ENCODE results near the gene PDIA6. TPM values are rescaled to one million over a fixed set of nuclear protein-coding genes. Genes with fewer than 3 reads are reported as not detected.

PDIA6 gene
- total RNA-seq, 6 experiments from 2014 or later: 141 to 232 (median 191) TPM

- no peak overlapping the region for H3K27ac ChIP-seq
- H3K36me3 ChIP-seq: no peaks in the 10 kb centered on the region
- no peaks in the 10 kb centered on the region for H3K27me3 ChIP-seq
- WGBS (ENCODE audit: insufficient coverage, low coverage, low lambda C conversion rate, missing lambda C conversion rate): 64% methylated on average over 6 of the region's 7 CpGs
- H3K4me1 ChIP-seq: no peaks in the 10 kb centered on the region
- H3K9me3 ChIP-seq: no peaks in the 10 kb centered on the region
- no peak overlapping the region for H3K4me3 ChIP-seq
- intact Hi-C loops (cut with DNase I): no loop called here
- DNase-seq (no peak), ATAC-seq (no peak)
- TF ChIP-seq POLR2A (IDR thresholded peaks at IDR 0.05) (no peak), CTCF (IDR thresholded peaks at IDR 0.05) (no peak)
These were observed 57.0 kb downstream of the PDIA6 start for GRCh38 chr2:10755621-10756020.

- H3K27ac ChIP-seq: no peak overlapping the region
- no peaks in the 10 kb centered on the region for H3K27me3 ChIP-seq
- TF ChIP-seq POLR2A (IDR thresholded peaks at IDR 0.05) (no peak), CTCF (IDR thresholded peaks at IDR 0.05) (no peak)
- H3K36me3 ChIP-seq: no peaks in the 10 kb centered on the region
- H3K9me3 ChIP-seq: no peaks in the 10 kb centered on the region
- H3K4me3 ChIP-seq: no peak overlapping the region
- WGBS (ENCODE audit: insufficient coverage, low coverage, low lambda C conversion rate, missing lambda C conversion rate): 94% methylated on average over 6 of the region's 8 CpGs
- DNase-seq: no peak
- ATAC-seq: no peak
- no peaks in the 10 kb centered on the region for H3K4me1 ChIP-seq
- intact Hi-C loops (cut with DNase I): no loop called here
These were observed 58.7 kb downstream of the PDIA6 start for GRCh38 chr2:10753876-10754275.

- ATAC-seq (no peak), DNase-seq (no peak)
- TF ChIP-seq POLR2A (IDR thresholded peaks at IDR 0.05) (no peak), CTCF (IDR thresholded peaks at IDR 0.05) (no peak)
- Histone ChIP-seq H3K36me3 (no peaks in the 10 kb centered on the region), H3K27ac (no peak overlapping the region), H3K9me3 (no peaks in the 10 kb centered on the region), H3K4me1 (no peaks in the 10 kb centered on the region), H3K27me3 (no peaks in the 10 kb centered on the region), H3K4me3 (no peak overlapping the region)
- 77% methylated on average over 7 of the region's 7 CpGs for WGBS (ENCODE audit: insufficient coverage, low coverage, low lambda C conversion rate, missing lambda C conversion rate)
- intact Hi-C loops (cut with DNase I): no loop called here
These were observed 59.4 kb downstream of the PDIA6 start for GRCh38 chr2:10753156-10753555.

- no peaks in the 10 kb centered on the region for H3K36me3 ChIP-seq
- no peaks in the 10 kb centered on the region for H3K4me1 ChIP-seq
- H3K27ac ChIP-seq: no peak overlapping the region
- intact Hi-C loops (cut with DNase I): no loop called here
- DNase-seq: no peak
- no peak for ATAC-seq
- H3K9me3 ChIP-seq: no peaks in the 10 kb centered on the region
- no peaks in the 10 kb centered on the region for H3K27me3 ChIP-seq
- no peak for TF ChIP-seq CTCF (IDR thresholded peaks at IDR 0.05)
- TF ChIP-seq POLR2A (IDR thresholded peaks at IDR 0.05): no peak
- H3K4me3 ChIP-seq: no peak overlapping the region
- WGBS (ENCODE audit: insufficient coverage, low coverage, low lambda C conversion rate, missing lambda C conversion rate): 73% methylated on average over 4 of the region's 5 CpGs
These were observed 60.3 kb downstream of the PDIA6 start for GRCh38 chr2:10752236-10752635.

- H3K27ac ChIP-seq: no peak overlapping the region
- no peaks in the 10 kb centered on the region for H3K27me3 ChIP-seq
- no peak for DNase-seq
- ATAC-seq: no peak
- no peaks in the 10 kb centered on the region for H3K9me3 ChIP-seq
- no peaks in the 10 kb centered on the region for H3K4me1 ChIP-seq
- no peak overlapping the region for H3K4me3 ChIP-seq
- no peak for TF ChIP-seq POLR2A (IDR thresholded peaks at IDR 0.05)
- TF ChIP-seq CTCF (IDR thresholded peaks at IDR 0.05): no peak
- 78% methylated on average over 6 of the region's 6 CpGs for WGBS (ENCODE audit: insufficient coverage, low coverage, low lambda C conversion rate, missing lambda C conversion rate)
- H3K36me3 ChIP-seq: no peaks in the 10 kb centered on the region
- intact Hi-C loops (cut with DNase I): no loop called here
These were observed 62.0 kb downstream of the PDIA6 start for GRCh38 chr2:10750610-10751009.
